Activated B cell treated with CpG ODN at 0.5 μM for 24 hours (primary cell): Measurements from ENCODE around the gene PIGO. TPM values are rescaled to one million over a fixed set of nuclear protein-coding genes. Genes with fewer than 3 reads are reported as not detected.

Experiments
- ATAC-seq: fragments of 200-7000 bp; cut with Tn5 transposase; one replicate; pipeline ENCODE4 v1.10.0; 2021; ENCODE audit warnings: low read depth, mild to moderate bottlenecking, moderate library complexity
- CTCF ChIA-PET: fragments of 350-600 bp; sonication (Branson Sonifier 250); formaldehyde crosslinking; loops from one replicate; lab custom pipeline; 2021; ENCODE audit warnings: antibody characterized with exemption; lab: Charles Lee
- POLR2A ChIA-PET: fragments of 350-600 bp; sonication (Branson Sonifier 250); formaldehyde crosslinking; loops from one replicate; lab custom pipeline; 2021; ENCODE audit warnings: antibody characterized with exemption; lab: Charles Lee
- DNase-seq: peaks from one replicate; pipeline ENCODE4 v3.0.0; 2022
- H3K27ac Mint-ChIP-seq: one replicate; pipeline ENCODE4 v1.8.0; 2020; ENCODE audit warnings: mixed read lengths
- H3K27me3 Mint-ChIP-seq: one replicate; pipeline ENCODE4 v1.8.0; 2021; ENCODE audit warnings: mixed read lengths
- H3K36me3 Mint-ChIP-seq: one replicate; pipeline ENCODE4 v1.8.0; 2021; ENCODE audit warnings: low read depth, mixed read lengths
- H3K4me1 Mint-ChIP-seq: one replicate; pipeline ENCODE4 v1.8.0; 2021; ENCODE audit warnings: mixed read lengths
- H3K4me3 Mint-ChIP-seq: one replicate; pipeline ENCODE4 v1.8.0; 2020; ENCODE audit warnings: mild to moderate bottlenecking, mixed read lengths
- H3K9me3 Mint-ChIP-seq: one replicate; pipeline ENCODE4 v1.8.0; 2020; ENCODE audit warnings: mixed read lengths
- CTCF ChIP-seq: fragments of 200-600 bp; IDR thresholded peaks from one replicate; pipeline ENCODE4 v1.8.0; 2022; ENCODE audit warnings: antibody characterized with exemption, mild to moderate bottlenecking
- intact Hi-C: fragments of 100-400 bp; cut with micrococcal nuclease; formaldehyde crosslinking; loops from one replicate; pipeline ENCODE4 v1.15.1; 2024
- total RNA-seq: library from RNA; stranded (reverse); gene quantifications from 2 replicates; pipeline ENCODE4 v1.2.3, GENCODE V29; 2022

PIGO gene
- total RNA-seq, 1 donor from 2014 or later = 34.1 TPM

DNA sequence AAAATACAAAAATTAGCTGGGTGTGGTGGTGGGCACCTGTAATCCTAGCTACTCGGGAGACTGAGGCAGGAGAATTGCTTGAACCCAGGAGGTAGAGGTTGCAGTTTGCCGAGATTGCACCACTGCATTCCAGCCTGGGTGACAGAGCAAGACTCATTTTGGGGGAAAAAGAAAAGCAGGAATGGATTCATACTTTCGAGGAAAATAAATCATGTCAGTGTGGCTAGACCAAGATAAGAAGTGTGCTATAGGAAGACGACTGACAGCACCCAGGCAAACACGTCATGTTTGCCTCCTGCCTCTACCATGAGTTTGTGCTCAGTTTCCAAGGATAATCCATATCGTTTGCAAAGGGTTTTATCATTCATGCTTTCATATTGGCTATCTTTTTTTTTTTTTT is 38.5 kb upstream of the PIGO start:
- H3K4me3 Mint-ChIP-seq = no peak overlapping the region
- TF ChIP-seq CTCF = no peak
- peaks cover 3% of the 10 kb centered on the region for H3K9me3 Mint-ChIP-seq
- ATAC-seq (no peak), DNase-seq (no peak)
- peaks cover 8% of the 10 kb centered on the region for H3K27me3 Mint-ChIP-seq
- POLR2A ChIA-PET = no interaction called here
- CTCF ChIA-PET = no interaction called here
- intact Hi-C loops = no loop called here
- no peak overlapping the region for H3K27ac Mint-ChIP-seq
- H3K36me3 Mint-ChIP-seq = no peaks in the 10 kb centered on the region
- H3K4me1 Mint-ChIP-seq = no peaks in the 10 kb centered on the region

- POLR2A ChIA-PET = interaction anchor here (0.8 to 3.9 kb wide), 4 partner anchors 14 to 487 kb away, joined by 3 to 47 read pairs (median 24); partner anchors contain the start of genes PIGO, STOML2 and VCP
- no peaks in the 10 kb centered on the region for H3K36me3 Mint-ChIP-seq
- peaks cover 43% of the 10 kb centered on the region for H3K4me1 Mint-ChIP-seq
- H3K9me3 Mint-ChIP-seq = no peaks in the 10 kb centered on the region
- H3K27ac Mint-ChIP-seq = peak overlapping the region; percentile 94
- DNase-seq (peak; percentile 60), ATAC-seq (peak; percentile 62)
- intact Hi-C loops = loop anchor here (1.0 to 10.0 kb wide), 17 partner anchors 14 to 1642 kb away; partner anchors contain the start of genes DNAJB5, FAM221B, NOL6 and PIGO
- peak overlapping the region; percentile 96 for H3K4me3 Mint-ChIP-seq
- no peaks in the 10 kb centered on the region for H3K27me3 Mint-ChIP-seq
- TF ChIP-seq CTCF = peak; percentile 71
- CTCF ChIA-PET = interaction anchor here (0.6 to 6.8 kb wide), 15 partner anchors 36 to 483 kb away, joined by 3 to 37 read pairs (median 5); partner anchors contain the start of gene UNC13B
Observed at GRCh38 chr9:35116898-35117551, 20.6 kb upstream of the PIGO start.

DNA sequence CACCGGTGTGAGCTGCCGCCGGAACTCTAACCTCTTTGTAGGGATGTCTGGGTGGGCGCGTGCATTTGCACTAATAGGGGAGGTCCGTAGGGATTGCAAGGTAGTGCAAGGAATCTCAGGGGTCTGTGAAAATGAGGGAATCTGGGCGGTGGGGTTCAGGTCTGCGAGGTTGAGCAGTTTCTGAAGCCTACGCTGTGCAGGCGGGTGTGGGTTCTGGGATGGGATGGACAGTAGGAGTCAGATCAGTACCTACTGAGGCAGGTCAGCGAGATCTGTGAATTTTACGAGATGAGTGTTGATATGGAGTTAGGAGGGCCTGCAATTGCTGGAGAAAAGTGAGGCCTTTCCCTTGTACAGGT is 20.1 kb upstream of the PIGO start:
- DNase-seq (no peak), ATAC-seq (no peak)
- TF ChIP-seq CTCF = no peak
- ChIA-PET POLR2A (interaction anchor here (1.0 to 3.9 kb wide), 4 partner anchors 14 to 217 kb away, joined by 4 to 47 read pairs (median 24); partner anchors contain the start of genes PIGO, STOML2 and VCP), CTCF (interaction anchor here (0.6 to 6.8 kb wide), 13 partner anchors 35 to 483 kb away, joined by 3 to 37 read pairs (median 5); partner anchors contain the start of gene UNC13B)
- peak overlapping the region; percentile 96 for H3K4me3 Mint-ChIP-seq
- no peaks in the 10 kb centered on the region for H3K27me3 Mint-ChIP-seq
- H3K9me3 Mint-ChIP-seq = no peaks in the 10 kb centered on the region
- intact Hi-C loops = loop anchor here (1.0 to 10.0 kb wide), 17 partner anchors 13 to 1642 kb away; partner anchors contain the start of genes DNAJB5, FAM221B, NOL6 and PIGO
- no peaks in the 10 kb centered on the region for H3K36me3 Mint-ChIP-seq
- H3K27ac Mint-ChIP-seq = peak overlapping the region; percentile 94
- peaks cover 48% of the 10 kb centered on the region for H3K4me1 Mint-ChIP-seq

DNA sequence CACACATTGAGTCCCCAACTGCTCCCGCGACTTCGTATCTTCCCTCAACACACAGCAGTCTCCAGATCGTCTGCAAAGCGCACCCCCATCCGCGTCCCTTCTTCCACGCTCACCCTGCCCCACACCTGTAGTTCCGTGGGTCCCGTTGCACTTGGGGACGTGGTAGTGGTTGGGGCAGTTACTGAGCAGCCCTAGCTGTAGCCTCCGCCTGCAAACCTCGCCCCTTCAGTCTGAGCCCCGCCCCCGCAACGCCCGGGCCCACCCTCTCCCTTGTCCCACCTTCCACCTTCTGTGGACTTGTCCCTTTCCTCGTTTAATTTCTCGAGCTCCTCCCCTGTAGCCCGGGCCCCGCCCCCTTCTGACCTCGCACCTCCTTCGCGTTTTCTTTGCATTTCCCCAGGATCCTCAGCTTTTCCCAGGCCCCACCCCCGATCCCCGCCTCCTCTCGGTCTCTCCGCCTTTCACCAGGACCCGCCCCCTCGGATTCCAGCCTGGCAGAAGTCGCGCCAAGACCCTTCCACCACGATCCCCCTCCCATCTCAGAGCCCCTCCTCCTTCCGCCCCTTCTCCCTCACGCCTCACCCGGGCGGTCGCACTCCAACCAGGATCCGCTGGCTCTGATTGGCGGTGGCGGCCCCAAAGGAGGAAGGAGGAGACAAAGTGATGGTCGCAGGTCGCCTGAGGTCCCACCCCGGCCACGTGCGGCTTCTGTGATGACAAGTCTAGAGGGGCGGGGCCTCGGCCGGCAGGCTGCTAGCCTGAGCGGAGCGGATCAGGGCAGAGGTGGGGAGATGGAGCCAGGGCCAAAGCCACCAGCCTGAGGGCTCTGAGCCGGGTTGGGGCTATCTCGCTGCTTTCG is 19.5 kb upstream of the PIGO start, which contains the start of gene ATOSB:
TSS of gene ATOSB (minus strand) at position 183 of the 859 bp plus-strand sequence. CDS start 7,588 bp downstream, outside the sequence.
- TF ChIP-seq CTCF = no peak
- ChIA-PET POLR2A (interaction anchor here (0.6 to 3.9 kb wide), 9 partner anchors 13 to 581 kb away, joined by 3 to 47 read pairs (median 4); partner anchors contain the start of genes FANCG, PIGO, STOML2 and VCP), CTCF (interaction anchor here (1.0 to 6.8 kb wide), 4 partner anchors 20 to 361 kb away, joined by 3 to 37 read pairs (median 14); partner anchors contain the start of gene PIGO)
- H3K4me1 Mint-ChIP-seq = peaks cover 54% of the 10 kb centered on the region
- intact Hi-C loops = loop anchor here (1.0 to 10.0 kb wide), 18 partner anchors 13 to 1641 kb away; partner anchors contain the start of genes CREB3, DNAJB5, FAM221B and NOL6
- H3K9me3 Mint-ChIP-seq = no peaks in the 10 kb centered on the region
- peak within 1 kb of the TSS; percentile 94 for H3K27ac Mint-ChIP-seq
- DNase-seq (peak; percentile 90), ATAC-seq (peak; percentile 64)
- H3K4me3 Mint-ChIP-seq = peak within 1 kb of the TSS; percentile 96
- H3K27me3 Mint-ChIP-seq = no peaks in the 10 kb centered on the region
- no peaks in the 10 kb centered on the region for H3K36me3 Mint-ChIP-seq
